Stimulated activated memory B cell treated with anti-CD40 and anti-IgM and Interleukin-4, amounts not matched to agents 10 μg/mL and 1 μg/mL and 100 μg/mL, for 72 hours (primary cell): ENCODE measurements around the gene USPL1.

ENCODE experiments used
- ATAC-seq: fragments of 150-1000 bp; cut with Tn5 transposase; 2 replicates; pipeline ENCODE4 v1.10.0; 2021
- H3K27ac Mint-ChIP-seq: one replicate; pipeline ENCODE4 v1.8.0; 2022; ENCODE audit warnings: mild to moderate bottlenecking, mixed read lengths
- H3K27me3 Mint-ChIP-seq: one replicate; pipeline ENCODE4 v1.8.0; 2022; ENCODE audit warnings: mixed read lengths
- H3K36me3 Mint-ChIP-seq: one replicate; pipeline ENCODE4 v1.8.0; 2022; ENCODE audit warnings: mixed read lengths
- H3K4me1 Mint-ChIP-seq: one replicate; pipeline ENCODE4 v1.8.0; 2022; ENCODE audit warnings: mixed read lengths
- H3K4me3 Mint-ChIP-seq: one replicate; pipeline ENCODE4 v1.8.0; 2022; ENCODE audit warnings: mild to moderate bottlenecking, moderate library complexity, mixed read lengths
- H3K9me3 Mint-ChIP-seq: one replicate; pipeline ENCODE4 v1.8.0; 2022; ENCODE audit warnings: mixed read lengths

The USPL1 gene

DNA sequence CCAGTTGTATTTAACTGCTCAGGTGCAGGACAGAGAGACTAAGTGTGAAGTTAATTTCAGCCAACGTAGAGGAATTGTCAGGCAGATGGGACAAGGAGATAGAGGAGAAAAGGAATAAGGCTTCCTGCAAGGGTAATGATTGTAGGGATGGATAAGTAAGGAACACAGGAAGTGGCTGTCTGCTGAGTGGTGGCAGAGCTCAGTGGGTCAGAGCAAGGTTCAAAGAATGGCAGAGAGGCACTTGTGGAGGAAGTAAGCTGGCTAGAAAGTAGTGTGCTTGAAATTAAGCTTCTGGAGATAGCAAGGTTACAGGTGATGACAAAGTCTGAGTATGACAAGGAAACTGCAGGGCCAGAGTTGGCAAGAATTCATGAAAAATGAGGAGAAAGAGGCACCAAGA is 47.9 kb downstream of the USPL1 start:
- H3K27ac Mint-ChIP-seq = no peak overlapping the region
- H3K27me3 Mint-ChIP-seq = no peaks in the 10 kb centered on the region
- H3K36me3 Mint-ChIP-seq = peaks cover 6% of the 10 kb centered on the region
- H3K9me3 Mint-ChIP-seq = peaks cover 3% of the 10 kb centered on the region
- no peaks in the 10 kb centered on the region for H3K4me1 Mint-ChIP-seq
- no peak overlapping the region for H3K4me3 Mint-ChIP-seq
- ATAC-seq = no peak

DNA sequence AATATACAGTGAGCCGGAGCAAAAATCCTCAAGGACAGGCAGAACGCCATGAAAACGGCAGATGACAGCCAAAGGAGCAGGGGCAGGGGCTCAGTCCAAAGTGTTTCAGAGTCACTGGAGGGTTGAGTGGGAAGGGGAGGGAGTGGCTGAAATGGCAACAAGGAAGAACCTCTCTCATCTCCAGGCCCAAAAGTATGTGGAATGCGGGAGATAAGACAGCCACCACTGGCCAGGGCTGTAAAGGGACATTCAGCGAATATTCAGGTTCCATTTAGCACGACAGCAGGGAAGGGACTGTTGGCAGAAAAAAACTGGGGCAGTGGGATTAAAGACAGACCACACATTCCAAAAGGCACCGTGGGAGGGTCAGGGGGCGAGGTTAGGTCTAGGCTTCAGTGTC is 48.4 kb downstream of the USPL1 start:
- H3K4me3 Mint-ChIP-seq = no peak overlapping the region
- no peaks in the 10 kb centered on the region for H3K27me3 Mint-ChIP-seq
- ATAC-seq = no peak
- H3K36me3 Mint-ChIP-seq = peaks cover 6% of the 10 kb centered on the region
- H3K27ac Mint-ChIP-seq = peak overlapping the region; percentile 14
- H3K4me1 Mint-ChIP-seq = no peaks in the 10 kb centered on the region
- H3K9me3 Mint-ChIP-seq = peaks cover 3% of the 10 kb centered on the region

DNA sequence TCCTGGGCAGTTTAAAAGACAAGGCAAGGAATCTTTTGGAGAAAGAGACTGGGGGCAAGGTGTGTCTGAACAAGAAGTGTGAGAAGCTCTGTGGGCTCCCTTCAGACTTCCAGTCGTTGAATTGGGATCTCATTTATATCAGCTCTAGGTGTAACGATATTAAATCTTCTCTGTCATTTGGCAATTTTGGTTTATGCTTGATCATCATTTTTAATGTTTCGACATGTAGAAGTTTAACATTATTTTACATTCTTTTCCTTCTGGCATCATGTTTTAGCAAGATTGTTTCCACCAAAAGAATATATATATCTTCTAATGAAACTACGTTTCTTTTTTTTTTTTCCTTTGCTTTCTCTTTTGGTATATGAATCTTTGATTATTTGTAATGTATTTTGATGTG is 49.3 kb downstream of the USPL1 start:
- peaks cover 4% of the 10 kb centered on the region for H3K4me1 Mint-ChIP-seq
- H3K27ac Mint-ChIP-seq = peak overlapping the region; percentile 14
- peaks cover 3% of the 10 kb centered on the region for H3K9me3 Mint-ChIP-seq
- peaks cover 6% of the 10 kb centered on the region for H3K36me3 Mint-ChIP-seq
- H3K4me3 Mint-ChIP-seq = no peak overlapping the region
- H3K27me3 Mint-ChIP-seq = no peaks in the 10 kb centered on the region
- ATAC-seq = no peak

DNA sequence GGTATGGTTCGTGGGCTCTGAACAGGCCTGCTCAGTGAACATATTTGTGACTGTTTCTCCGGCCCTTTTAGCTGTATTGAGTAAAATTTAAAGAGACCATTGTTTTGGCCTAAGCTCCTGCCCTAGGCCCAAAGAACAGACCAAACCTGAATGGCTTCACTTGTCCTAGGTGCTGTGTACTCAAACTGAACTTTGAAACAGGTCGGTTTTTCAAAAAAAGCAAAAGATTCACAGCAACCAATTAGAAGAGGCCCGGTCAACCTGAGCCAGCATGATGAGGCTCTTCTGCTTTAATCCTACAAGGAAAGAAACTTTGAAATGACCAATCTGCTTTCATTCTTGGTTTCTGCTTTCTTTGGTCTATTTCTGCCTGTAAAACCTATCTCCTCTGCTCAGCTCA is 50.6 kb downstream of the USPL1 start:
- ATAC-seq = no peak
- Mint-ChIP-seq H3K36me3 (peaks cover 1% of the 10 kb centered on the region), H3K4me1 (peaks cover 5% of the 10 kb centered on the region)

DNA sequence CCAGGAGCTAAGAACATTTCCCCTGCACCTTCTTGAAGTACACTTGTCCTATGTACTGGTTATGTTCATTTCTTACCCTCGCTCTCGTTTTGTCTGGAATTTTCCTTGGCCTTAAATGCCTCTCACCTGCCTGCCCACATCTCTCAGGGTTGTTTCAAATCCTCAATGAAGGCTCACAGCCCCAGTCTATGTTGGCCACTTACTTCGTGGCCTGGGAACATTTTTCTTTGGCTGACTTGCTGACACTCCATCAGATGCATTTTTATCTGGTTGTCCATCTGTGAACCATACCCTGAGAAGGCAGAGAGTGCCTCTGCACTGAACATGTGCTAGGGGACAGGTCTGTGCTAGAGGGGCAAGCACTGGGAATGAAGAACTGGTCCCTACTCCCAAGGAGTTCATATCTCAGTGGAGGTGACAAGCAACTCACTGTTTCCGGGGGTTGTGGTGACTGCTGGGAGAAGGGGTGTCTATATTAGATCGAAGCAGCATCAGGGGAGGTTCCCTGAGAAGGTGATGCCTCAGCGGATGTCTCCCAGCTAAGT is 53.6 kb downstream of the USPL1 start:
- no peaks in the 10 kb centered on the region for H3K36me3 Mint-ChIP-seq

More for the DNA sequence above, 50.6 kb downstream of the USPL1 start:
- Mint-ChIP-seq H3K27ac (no peak overlapping the region), H3K27me3 (no peaks in the 10 kb centered on the region), H3K9me3 (no peaks in the 10 kb centered on the region), H3K4me3 (no peak overlapping the region)

DNA sequence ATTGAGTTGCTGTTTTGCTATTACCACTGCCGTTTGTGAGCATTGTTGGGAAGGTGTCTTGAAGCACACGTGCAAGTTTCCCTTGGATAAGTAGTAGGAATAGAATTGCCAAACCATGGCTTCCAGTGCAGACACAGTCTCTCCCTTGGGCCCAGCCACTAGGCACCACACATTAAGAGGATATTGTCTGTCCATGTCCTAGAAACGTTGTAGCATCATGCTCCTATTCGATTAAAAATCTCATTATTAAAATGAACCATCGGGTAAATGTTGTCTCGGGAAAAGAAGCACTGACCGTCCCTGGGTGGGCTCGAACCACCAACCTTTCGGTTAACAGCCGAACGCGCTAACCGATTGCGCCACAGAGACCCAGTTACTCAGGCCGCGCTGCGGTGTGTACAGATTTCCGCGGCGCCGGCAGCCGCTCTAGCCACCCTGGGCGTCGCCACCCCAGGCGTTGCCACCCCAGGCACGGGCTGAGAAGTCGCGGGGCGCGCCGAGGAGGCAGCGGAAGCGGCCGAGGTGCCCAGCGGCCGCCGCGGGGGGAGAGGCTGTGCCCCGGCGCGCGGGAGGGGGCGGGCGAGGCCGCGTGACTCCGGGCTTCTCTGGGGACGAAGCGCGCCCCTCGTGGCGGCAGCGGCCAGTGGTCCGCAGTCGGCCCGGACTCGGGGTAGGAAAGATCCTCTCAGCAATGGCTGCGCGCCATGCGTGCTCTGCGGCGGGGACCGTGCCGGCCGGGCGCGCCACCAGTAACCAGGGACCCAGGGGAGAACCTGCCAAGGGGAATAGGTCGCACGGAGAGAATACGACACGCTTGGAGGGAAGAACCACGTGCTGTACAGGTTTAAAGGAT is 56.2 kb downstream of the USPL1 start:
- no peaks in the 10 kb centered on the region for H3K27me3 Mint-ChIP-seq
- no peaks in the 10 kb centered on the region for H3K36me3 Mint-ChIP-seq
- ATAC-seq = peak; percentile 97
- peak overlapping the region; percentile 86 for H3K27ac Mint-ChIP-seq
- H3K4me1 Mint-ChIP-seq = peaks cover 23% of the 10 kb centered on the region
- H3K4me3 Mint-ChIP-seq = peak overlapping the region; percentile 91
- peaks cover 2% of the 10 kb centered on the region for H3K9me3 Mint-ChIP-seq

More for the DNA sequence above, 53.6 kb downstream of the USPL1 start:
- Mint-ChIP-seq H3K27ac (no peak overlapping the region), H3K4me1 (peaks cover 23% of the 10 kb centered on the region), H3K9me3 (peaks cover 2% of the 10 kb centered on the region), H3K27me3 (no peaks in the 10 kb centered on the region), H3K4me3 (no peak overlapping the region)
- ATAC-seq = no peak

DNA sequence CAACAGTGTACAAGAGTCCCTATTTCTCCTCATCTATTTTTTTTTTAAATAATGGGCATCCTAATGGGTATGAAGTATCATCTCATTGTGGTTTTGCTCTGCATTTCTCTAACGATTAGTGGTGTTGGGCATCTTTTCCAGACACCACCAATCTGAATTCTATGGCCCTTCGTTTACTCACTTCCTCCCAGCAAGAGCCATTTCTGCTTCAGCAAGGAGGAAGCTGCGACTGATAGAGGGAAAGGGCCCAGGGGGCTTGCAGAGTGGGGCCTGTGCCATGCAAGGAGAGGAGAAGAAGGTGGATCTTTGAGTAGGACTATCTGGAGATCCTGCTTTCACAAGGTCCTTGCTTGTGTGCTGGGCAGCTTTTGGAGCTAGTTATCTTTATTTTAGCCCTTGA is 58.0 kb downstream of the USPL1 start:
- Mint-ChIP-seq H3K4me3 (no peak overlapping the region), H3K4me1 (peaks cover 35% of the 10 kb centered on the region), H3K36me3 (no peaks in the 10 kb centered on the region), H3K27me3 (no peaks in the 10 kb centered on the region), H3K9me3 (peaks cover 2% of the 10 kb centered on the region), H3K27ac (no peak overlapping the region)
- no peak for ATAC-seq

DNA sequence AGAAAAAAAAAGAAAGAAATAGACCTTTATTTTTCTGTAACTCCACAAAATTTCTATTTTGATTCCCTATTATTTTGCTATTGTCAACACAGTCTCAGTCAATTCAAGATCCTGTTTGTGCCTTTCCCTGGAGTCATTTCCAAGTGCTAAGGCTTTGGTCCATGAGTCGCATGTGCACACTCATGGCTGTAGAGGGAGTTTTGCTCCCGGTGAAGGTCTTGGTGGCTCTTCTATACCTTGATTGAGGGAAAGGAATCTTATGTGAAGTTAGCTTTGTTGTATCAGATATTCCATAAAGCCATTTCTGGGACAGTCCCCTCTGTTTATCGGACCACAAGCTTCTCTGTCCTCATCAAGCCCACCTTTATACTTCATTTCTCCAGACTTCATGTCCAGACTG is 59.0 kb downstream of the USPL1 start:
- no peak overlapping the region for H3K4me3 Mint-ChIP-seq
- no peaks in the 10 kb centered on the region for H3K27me3 Mint-ChIP-seq
- H3K36me3 Mint-ChIP-seq = no peaks in the 10 kb centered on the region
- H3K9me3 Mint-ChIP-seq = peaks cover 2% of the 10 kb centered on the region
- H3K4me1 Mint-ChIP-seq = peaks cover 30% of the 10 kb centered on the region
- H3K27ac Mint-ChIP-seq = peak overlapping the region; percentile 9
- ATAC-seq = no peak

DNA sequence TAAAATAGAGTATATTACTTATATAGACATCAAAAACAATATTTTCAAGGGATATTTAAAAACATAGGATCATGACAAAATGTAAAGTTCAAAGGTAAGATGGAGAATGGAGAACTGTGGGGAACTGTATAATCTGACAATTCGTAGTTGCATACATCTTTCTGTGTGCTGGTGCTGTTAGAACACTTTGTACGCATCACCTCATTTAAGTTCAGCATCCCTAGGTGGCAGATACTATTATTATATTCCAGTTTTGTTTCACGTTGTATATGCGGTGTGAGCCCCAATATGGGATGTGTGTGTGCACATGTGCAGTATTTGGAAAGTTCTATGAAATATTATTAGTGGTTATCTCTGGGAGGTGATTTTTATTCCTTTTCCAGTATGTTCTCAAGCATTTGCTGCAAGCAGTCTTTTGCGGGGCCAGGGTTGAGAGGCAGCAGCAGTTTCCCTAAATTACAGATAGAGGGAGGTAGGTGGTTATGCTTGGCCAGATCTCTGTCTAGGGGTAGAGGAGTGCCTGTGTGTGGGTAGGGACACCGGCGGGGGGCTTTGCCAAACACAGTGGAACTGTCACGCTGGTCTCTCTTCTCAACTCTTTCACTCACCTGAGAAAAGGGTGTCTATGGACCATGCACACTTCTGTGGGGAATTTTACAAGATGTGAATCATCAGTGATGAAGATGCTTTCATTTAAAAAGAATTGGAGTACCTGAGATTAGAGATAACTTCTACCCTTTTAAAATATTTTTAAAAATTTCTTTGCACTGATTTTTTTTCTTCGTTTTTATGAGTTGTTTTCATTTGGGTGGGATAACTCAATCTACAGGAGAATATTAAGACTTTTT is 62.0 kb downstream of the USPL1 start:
- peaks cover 2% of the 10 kb centered on the region for H3K9me3 Mint-ChIP-seq
- H3K4me3 Mint-ChIP-seq = no peak overlapping the region
- peak; percentile 84 for ATAC-seq
- peaks cover 17% of the 10 kb centered on the region for H3K4me1 Mint-ChIP-seq
- H3K27ac Mint-ChIP-seq = peak overlapping the region; percentile 42
- H3K36me3 Mint-ChIP-seq = no peaks in the 10 kb centered on the region
- H3K27me3 Mint-ChIP-seq = no peaks in the 10 kb centered on the region

DNA sequence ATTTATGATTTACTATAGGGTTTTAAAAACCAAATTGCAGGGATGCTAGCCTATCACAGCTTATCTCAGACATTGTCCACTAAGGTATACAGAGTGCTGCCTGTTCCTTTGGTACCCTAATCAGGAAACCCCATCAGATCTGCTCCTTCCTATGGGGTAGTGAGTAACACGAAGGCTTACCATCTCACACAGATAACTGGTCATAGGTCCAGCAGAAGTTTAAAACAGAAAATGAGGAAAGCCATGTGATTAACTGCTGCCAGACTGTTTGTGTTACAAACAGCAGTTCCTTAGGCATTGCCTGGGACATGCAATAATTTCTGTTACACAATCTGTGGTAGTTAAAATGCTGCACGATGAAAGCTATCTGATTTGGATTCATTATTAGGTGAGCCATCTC is 64.1 kb downstream of the USPL1 start:
- H3K27ac Mint-ChIP-seq = no peak overlapping the region
- no peak overlapping the region for H3K4me3 Mint-ChIP-seq
- peaks cover 12% of the 10 kb centered on the region for H3K4me1 Mint-ChIP-seq
- H3K27me3 Mint-ChIP-seq = no peaks in the 10 kb centered on the region
- ATAC-seq = no peak
- H3K9me3 Mint-ChIP-seq = no peaks in the 10 kb centered on the region
- H3K36me3 Mint-ChIP-seq = no peaks in the 10 kb centered on the region

DNA sequence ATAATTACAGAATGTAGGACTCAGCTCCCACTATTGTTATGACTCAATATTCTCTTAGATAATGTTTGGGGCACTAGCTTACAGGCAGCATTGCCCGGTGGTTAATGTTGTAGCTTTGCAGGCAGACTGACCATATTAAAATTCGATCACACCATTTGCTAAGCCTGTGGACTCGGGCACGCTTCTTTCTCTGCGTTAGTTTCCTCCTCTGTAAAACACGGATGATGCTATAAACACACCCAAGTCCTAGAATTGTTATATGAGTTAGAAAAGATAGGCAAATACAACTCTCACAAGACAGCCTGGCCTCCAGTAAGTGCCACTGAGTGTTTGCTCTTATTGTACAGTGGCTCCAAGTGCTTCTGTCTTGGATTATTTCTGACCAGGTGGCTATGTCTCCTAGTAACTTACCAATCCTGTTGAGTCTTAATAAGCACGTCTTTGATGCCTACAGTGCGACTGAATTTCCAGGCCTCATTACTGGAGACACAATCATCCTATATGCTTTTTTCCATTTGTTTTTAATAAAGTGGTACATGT is 67.7 kb downstream of the USPL1 start:
- H3K27me3 Mint-ChIP-seq = no peaks in the 10 kb centered on the region
- H3K4me1 Mint-ChIP-seq = peaks cover 9% of the 10 kb centered on the region
- H3K4me3 Mint-ChIP-seq = no peak overlapping the region
- H3K36me3 Mint-ChIP-seq = no peaks in the 10 kb centered on the region
- peaks cover 3% of the 10 kb centered on the region for H3K9me3 Mint-ChIP-seq
- H3K27ac Mint-ChIP-seq = no peak overlapping the region
- ATAC-seq = no peak

DNA sequence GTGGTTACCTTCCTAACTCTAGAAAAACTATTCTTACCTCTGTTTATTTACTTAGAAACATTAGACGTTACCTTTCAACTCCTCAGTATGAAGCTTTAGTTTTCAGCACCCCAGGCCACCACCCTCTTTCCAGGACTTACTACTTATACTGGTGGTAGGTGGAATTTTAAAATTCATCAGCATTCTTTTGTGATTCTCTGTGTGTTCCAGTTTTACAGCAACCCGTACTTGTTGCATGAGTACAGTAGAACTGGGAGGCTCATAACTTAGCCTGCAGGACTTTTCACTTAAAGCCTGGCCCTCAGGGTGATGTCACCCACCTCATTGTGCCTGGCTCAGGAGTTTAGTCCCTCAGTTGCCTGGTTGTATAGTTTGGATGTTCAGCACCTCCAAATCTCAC is 68.3 kb downstream of the USPL1 start:
- Mint-ChIP-seq H3K27ac (no peak overlapping the region), H3K4me3 (no peak overlapping the region), H3K27me3 (no peaks in the 10 kb centered on the region), H3K36me3 (no peaks in the 10 kb centered on the region), H3K4me1 (peaks cover 14% of the 10 kb centered on the region), H3K9me3 (peaks cover 3% of the 10 kb centered on the region)
- ATAC-seq = no peak

DNA sequence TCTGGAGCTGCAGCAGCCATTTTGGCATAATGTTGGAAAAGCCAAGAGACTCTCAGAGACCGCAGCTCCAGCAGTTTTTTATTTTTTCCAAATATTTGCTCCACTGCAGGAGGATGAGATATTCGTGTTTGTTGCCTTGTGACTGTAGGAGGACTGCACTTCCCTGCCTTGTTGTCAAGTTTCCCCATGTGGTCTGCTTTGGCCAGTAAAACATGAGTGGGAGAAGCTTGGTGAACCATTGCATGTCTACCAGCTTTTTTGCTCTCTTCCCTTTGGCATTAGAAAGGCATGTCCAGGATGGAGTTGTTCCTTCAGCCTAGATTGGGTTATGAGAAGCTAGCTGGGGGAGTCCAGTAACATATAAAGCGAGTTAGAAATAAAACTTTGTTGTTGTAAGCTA is 69.9 kb downstream of the USPL1 start:
- Mint-ChIP-seq H3K9me3 (peaks cover 3% of the 10 kb centered on the region), H3K4me1 (peaks cover 14% of the 10 kb centered on the region), H3K27ac (no peak overlapping the region), H3K4me3 (no peak overlapping the region), H3K27me3 (no peaks in the 10 kb centered on the region), H3K36me3 (no peaks in the 10 kb centered on the region)
- no peak for ATAC-seq

DNA sequence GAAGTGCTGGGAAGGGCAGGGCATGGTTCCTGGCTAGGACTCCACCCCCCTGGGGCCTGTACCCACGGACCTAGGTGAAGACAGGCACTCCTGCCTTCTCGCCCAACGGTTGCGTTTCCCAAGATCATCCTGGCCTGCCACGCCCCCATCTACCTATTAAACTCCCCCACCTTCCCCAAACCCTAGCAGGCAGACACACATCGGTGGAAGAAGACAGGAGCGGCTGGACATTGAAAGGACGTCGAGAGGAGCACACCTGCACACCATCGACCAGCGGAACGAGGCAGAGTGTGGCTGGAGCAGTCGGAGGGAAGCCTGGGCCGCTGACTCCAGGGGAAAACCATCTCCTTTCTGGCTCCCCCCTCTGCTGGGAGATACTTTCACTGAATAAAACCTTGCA is 72.0 kb downstream of the USPL1 start:
- Mint-ChIP-seq H3K36me3 (no peaks in the 10 kb centered on the region), H3K9me3 (peaks cover 3% of the 10 kb centered on the region), H3K4me1 (peaks cover 14% of the 10 kb centered on the region), H3K4me3 (peak overlapping the region; percentile 21), H3K27ac (peak overlapping the region; percentile 78), H3K27me3 (no peaks in the 10 kb centered on the region)
- ATAC-seq = no peak
